GM18498 (cell line): ENCODE measurements around the gene DSCAML1.

Experiments
- ATAC-seq: cut with Tn5 transposase; IDR thresholded peaks from one replicate; pipeline ENCODE4 v1.9.1; 2021; ENCODE audit warnings: mild to moderate bottlenecking, moderate library complexity; ENCODE audit not compliant: unreplicated experiment

The DSCAML1 gene

DNA sequence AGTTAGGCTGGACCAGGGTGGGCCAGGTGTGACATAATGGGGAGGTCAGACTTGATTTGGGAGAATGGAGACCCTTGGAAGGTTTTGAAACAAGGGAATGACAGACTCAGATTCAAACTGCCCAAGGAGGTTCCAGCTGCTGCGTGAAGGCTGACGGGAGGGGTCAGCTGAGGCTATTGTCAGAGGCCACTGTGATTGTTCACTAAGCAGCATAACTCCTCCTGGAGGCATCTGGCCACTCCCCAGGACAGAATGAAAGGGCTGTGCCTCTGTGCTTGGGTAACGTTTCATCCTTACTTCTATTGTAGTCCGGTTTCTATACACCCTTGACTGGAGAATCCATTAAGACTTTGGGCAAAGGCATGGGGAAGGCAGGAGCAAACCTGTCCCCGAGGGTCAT is 126.6 kb downstream of the DSCAML1 start:
- no peak for ATAC-seq

DNA sequence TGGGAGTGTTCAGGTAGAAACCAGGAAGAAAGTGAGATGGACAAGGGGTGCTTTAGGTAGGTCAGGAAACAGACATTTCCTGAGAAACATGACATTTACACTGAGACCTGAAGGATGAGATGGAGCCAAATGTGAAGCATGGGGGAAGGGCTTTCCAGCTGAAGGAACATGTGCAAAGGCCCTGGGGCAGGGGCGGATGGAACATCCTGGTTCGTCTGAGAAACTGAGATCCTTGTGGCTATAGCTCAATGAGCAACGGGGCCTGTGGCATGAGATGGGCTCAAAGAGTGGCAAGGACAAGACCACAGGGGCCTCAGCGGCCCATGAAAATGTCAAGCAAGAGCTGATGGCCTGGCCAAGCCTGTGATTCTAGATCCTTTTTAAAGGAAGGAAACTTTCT is 127.4 kb downstream of the DSCAML1 start:
- ATAC-seq = no peak

DNA sequence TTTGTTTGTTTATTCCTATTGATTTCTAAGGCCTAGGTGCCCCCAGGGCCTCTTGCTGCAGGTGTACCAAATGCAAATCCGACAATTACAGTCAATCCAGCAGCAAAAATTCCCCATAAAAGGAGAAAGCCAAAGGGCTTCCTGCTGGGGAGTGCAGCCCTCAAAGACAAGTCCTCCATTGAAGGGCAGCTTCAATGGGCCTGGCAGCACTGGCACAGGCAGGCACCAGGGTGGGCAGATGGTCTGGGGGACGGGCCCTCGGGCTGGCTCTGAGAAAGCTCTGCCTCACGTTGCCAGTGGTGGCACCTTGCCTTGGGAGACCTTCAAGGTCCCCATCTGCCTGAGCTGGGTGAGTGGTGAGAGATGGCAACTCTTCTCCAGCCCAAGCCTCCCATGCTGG is 128.0 kb downstream of the DSCAML1 start:
- no peak for ATAC-seq

DNA sequence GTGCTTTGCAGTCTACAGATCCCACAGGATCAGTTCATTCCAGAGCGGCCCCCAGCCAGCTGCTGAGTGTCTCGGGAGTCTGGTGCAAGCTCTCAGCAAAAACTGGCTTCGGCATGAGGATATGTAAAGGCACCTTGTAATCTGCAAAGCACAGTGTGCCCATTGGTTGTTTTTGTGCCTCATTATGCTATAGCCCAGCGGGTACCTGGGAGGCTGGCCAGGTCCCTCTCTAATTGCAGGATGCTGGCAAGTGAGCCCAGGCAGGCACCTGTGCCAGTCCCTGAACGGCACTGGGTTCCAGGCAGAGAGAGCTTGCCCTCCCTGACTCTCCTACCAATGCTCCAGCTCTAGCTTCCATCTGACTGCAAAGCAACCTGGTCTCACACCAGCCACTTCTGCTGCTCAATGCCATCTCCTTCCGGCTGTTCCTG is 128.7 kb downstream of the DSCAML1 start:
- no peak for ATAC-seq

DNA sequence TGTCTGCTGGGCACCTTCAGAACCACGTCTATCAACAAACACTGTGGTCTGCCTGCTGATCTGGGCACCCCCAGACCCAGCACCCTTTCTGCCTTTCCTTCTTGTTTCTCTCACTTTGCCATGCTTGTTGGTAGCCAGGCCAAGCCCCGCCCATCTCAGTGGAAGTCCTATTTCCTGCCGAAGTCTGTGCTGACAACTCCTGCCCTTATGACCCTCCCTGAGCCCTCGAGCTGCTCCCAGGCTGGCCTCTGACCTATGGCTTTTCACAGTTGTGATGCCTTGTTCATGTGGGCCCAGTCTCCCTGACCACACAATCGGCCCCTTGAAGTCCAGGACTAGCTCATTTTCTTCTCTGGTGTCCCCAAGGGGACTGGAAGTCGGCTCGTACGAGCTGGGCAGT is 132.1 kb downstream of the DSCAML1 start:
- ATAC-seq = no peak

DNA sequence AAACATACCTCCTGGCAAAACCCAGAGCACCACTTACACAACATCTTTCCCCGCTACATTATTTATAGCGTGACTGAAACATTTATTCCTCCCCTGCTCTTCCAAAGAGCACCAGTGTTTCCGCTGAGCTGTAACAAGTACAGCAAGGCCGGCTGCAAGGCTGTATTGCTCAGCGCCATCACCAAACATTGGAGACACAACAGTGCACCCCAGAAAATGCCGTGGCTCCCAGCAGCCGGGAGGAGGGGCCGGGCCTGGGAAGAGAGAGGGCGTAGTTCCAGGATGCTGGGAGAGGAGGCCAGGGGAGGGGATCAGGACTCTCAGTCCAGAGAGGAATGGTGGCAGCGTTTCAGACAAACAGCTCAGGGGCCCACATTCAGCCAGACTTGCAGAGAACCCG is 133.2 kb downstream of the DSCAML1 start:
- no peak for ATAC-seq

DNA sequence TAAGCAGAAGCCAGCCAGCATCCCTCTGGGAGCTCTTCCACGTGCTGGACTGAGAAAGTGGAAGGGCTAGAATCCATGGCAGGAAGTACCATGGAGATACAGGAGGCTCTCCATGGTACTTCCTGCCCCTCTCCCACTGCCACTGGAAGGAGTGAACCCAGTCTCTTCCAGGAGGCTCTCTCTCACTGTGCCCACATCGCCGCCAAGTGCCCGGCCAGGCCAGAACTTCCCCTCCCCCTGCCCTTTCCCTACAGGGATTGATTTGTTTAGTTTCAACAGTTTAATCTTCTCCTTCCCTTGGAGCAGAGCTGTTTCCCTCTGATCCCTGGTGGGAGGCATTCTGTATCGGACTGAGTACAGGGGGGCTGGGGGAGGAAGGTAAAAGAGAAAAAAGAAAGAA is 133.6 kb downstream of the DSCAML1 start:
- no peak for ATAC-seq

DNA sequence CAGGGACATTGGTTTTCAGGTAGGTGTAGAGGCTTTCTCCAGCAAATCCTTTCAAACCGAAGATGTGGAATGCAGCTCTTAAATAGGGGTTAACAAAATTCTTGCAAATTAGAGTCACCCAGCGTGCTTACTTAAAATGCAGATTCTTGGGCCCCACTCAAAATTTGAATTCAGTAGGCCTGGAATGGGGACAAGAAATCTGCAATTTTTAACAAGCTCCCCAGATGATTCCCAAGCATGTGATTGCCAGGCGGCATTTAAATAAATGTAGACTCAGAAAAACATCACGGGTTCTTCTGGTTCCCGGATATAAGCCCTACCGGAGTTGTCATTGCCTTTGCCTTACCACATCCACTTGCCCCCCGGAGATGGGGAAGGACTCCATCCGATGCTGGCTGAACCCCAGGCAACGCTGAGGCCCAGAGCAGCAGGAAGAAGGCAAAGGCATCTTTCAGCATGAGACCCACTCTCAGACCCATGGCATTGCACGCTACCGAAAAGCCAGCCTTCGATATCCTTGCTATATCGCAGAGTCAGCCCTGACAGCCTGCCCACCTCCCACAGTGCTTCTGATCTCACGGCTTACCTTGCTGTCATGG is 134.2 kb downstream of the DSCAML1 start:
- no peak for ATAC-seq

DNA sequence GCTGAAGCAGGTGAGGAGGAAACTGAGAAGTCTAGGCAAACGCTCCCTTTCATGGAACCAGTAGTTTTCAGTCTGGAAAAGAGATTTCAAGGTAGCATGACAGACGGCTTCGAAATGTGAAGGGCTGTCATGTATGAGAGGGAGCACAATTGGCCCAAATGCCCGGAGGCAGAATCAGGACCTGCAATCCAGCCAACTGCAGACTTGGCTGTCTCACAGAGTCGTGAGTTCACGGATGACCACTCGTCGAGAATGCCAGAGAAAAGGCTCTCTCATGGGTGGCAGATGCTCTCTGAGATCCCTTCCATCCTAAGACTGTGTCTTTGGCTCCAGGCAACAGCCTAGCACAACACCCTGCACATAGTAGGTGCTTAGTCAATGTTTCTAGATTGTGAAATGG is 134.8 kb downstream of the DSCAML1 start:
- no peak for ATAC-seq

DNA sequence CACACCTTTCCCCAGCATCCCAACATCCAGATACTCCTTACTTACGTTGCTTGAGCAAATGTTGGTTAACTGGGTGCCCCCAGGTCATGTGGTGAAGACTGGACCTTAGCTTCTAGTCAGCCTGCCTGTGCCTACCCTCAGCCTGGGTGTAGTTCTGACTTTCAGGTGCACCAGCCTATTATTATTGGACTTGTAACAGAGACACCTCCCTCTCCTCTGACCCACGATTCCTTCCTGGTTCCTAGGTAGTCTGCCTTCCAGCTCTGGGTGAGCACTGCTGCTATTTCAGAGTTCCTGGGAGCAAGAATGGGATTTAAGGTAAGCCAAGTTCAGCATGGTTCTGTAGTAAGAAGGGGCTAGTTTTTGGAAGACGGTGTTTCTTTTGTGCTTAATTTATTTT is 138.2 kb downstream of the DSCAML1 start:
- ATAC-seq = no peak

DNA sequence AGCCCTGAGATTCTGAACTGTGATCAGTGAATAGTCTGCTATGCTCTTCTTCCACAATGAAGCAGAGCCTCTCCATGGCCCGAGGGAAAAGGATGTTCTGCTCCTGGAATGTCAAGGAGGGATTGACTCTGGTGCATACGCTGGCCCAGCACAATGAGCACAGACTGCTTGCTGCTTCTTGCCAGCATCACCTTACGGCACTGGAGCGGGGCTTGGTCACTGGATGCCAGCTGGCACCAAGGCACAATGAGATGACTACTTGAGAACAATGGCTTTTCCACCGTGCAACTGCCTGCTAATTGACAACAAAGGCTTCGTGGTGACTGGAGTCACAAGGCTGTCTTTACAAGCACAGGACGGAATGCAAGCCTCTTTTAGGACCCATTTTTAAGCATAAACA is 139.2 kb downstream of the DSCAML1 start:
- ATAC-seq = no peak

DNA sequence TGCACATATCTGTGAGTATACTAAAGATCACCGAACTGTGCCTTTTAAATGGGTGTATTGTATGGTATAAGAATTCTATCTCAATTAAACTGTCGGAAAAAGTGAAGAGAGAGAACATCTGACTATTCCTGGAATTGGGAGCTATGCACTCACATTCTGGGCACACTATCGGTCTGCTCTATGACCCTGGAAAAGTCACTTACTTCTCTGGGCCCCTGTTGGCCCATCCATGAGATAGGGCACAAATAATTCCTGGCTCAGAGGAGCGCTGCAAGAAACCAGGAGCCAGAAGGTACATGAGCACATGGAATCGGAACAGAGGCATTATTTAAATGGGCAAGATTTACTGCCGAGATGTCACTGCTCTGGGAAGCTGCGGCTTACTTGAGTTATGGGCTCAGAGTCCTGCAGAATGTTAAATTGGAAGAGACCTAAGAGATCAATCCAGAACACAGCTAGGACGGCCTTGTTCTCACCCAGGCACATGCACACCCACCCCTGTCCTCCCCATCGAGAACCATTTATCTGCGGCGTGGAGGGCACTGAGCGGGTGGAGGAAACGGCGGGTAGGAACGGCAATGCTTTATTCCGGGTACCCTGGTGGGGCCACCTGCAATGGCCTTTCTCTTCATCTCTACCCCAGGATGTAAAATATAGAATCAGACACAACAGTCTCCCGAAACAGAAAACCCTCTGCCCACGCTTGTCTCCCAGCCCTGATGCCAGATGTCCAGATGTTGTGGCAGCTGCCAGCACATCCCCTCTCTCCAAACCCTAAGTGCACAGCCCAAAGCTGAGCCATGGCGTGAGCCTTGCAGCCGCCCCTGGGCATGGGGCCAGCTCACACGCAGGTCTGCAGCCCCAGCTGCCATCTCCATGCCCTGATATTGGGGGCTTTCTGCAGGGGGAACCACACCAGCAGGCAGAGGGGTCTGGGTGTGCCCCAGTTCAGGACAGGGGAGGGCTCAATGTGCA is 142.4 kb downstream of the DSCAML1 start:
- ATAC-seq = no peak

DNA sequence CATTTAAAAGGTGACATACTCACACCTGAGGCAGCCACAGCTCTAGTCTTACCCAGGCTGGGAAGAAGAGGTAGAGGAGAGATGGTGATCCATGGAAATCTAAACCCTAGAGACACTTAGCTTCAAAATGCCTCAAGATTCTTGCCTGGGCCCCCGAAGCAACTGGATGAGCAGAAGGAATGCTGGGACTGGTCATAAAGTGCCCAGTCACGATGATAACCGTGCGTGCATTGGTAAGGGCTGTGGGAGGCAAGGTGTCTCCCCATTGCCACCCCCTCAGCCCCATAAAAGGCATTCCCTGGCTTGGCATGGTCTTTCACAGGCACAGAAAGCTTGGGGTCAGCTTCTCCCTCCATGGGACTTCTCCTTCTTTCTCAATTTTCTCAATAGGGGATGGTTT is 144.5 kb downstream of the DSCAML1 start:
- no peak for ATAC-seq

DNA sequence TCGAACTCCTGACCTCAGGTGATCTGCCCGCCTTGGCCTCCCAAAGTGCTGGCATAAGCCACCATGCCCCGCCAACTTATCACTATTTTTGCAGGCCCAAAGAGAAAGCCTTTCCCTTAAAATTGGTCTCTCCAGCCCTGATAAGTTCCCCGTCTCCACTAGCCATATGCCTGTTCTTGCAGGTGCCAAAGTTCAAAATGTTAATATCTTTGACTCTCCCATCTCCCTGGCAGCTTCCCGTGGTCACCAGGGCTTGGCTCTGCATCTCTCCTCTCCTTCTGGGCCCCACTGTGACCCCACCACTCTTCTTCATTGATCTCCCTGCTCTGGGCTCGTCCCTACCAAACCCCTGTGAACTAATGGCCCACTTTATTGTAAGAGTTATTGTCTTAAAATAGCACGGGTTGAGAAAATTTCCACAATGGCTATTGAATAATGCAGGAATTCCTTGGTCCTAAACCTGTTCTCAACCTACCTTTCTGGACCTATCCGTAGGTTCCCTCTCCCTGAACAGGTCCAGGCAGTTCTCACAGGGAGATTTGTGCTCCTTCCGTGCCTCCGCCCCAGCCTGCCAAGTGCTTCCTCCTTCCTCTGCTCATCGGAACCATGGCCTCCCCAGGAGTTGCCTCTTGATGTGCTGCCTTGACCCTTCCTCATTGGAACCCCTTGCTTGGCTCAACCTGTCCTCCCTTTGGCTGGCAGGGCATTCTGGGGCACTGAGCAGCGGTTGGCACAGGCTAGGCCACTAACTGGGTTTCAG is 147.5 kb downstream of the DSCAML1 start:
- no peak for ATAC-seq

DNA sequence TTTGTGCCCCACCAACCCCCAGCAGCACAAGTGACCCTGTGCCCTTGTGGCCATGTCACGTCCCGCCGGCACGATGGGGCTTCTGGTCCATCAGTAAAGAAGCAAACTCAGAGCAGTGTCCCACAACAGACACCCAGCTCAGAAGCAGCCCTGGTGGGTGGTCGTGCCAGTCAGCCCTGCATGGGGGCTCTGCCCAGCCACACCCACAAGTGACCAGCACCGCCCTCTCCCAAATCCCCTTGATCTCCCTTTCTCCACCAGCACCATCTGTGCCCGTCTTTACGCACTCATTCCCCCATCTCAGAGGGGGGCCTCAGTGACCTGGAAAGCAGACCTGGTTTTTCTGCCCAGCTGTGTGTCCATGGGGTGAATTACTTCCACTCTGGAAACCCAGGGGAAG is 149.1 kb downstream of the DSCAML1 start:
- no peak for ATAC-seq

DNA sequence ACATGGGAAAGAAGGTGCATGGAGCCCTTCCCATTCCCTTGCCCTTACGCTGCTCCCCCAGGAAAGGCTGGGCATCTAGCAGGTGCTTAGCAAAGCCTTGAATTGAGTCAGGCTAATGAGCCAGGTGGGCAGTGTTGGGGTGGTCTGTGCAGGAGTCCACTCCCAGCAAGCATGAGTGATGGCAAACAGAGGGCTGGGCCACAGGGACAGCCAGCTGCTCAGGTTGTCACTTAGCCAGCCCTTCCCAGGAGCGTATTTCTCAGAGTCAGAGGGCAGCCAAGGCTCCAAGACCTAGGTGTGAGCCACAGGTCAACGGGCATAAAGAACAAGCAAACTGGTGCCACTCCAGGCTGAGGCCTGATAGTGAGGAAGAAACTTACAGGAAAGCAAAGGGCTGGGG is 149.8 kb downstream of the DSCAML1 start:
- no peak for ATAC-seq

DNA sequence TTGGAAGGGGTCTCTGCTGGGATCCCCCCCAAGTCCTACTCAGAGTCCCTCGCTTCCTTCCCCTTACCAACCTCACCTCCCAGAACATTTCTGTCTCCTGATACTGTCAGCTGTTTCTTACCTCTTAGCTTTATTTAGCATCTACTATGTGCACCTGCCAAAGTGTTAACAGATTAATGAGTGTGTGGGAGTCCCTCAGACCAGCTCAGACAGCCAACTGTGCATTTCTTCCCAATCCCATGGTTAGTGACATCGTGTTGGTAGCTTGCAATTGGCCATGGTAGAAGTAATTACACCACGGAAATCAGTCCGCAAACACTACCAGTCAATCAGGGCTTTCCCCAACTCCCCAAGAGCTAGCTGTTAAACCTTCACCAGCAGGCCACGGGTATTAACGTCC is 150.6 kb downstream of the DSCAML1 start:
- ATAC-seq = no peak

DNA sequence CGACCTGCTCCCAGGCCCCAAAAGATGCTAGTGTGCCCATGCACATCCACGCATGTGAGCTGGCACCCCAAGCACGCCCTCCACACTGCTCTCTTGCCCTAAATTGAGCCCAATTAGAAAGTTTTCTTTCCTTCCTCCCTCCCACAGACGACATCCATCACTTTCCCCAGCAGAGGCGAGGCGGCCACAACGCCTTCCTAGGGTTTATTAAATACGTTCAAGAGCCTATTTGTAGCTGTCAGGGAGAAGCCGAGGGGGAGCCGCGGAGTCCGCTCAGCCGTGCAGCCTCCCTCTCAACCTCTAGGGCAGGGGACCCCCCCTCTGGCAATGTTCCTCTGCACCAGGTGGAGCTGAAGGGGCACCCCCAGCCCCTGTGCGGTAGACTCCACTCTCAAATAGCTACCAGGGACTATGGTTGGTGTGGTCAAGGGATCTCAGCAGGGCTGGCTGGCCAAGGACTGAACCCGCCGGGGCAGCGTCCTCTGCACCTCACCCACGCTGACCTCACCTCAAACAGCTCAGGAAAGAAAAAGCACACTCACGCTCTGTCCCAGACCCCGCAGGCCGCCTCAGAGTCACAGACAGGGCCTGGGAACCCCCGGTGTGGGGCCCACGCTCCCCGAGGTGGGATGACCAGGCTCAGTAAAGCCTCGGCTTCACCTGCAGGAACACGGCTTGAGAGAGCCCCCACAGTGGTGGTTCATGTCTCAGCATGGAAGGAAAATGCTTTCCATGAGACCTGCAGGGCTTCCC is 152.4 kb downstream of the DSCAML1 start:
- ATAC-seq = no peak

DNA sequence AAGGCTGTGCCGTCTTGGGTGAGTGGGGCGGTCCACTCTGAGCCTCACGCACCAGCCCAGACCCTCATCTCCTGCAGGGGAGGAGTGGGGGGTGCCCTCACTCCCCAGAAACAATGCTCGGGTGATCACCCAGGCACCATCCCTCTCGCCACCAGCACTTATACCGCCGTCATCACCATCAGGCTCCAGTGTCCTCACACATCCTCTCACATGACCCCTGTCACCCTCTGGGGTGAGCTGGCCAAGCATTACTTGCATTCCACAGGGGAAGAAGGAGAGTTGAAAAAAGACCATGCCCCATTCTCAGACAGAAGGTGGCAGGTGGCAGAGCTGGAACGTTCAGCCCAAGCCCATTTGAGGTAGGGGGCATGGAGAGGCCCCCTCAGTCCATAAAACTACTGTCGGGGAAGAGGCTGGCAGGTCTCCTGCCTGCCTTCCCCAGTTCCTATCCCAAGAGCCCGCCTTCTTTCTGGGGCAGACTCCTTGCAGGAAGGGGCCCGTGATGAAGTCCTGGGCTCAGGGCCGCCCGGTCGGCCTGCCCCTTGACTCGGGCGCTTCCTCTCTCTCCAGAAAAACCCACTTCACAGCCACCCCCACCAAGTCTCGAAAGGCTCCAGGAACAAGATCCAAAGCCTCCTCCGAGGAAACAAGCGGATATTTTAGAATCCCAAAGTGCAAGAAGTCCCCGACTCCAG is 153.3 kb downstream of the DSCAML1 start:
- ATAC-seq = no peak

DNA sequence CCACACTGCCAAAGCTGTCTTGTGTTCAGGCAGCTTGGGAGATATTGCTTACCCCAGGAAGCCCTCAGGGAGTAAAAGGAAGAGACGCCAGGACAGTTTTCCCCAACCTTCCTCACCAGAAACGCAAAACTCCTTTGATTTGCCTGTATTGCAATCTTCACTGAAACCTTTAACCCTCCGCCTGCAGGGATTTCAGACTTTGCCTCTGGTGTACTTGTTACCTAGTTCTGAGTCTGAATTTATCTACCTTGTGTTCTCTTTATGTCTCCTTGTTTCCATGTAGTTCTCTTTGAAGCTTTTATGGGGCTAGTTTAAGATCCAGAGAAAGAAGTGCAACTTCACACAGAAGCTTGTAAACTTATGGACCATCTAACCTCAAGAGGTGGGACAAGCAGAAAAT is 154.2 kb downstream of the DSCAML1 start:
- ATAC-seq = no peak
